NCI-H2227 treated with DMSO at 0.1 percent for 48 hours (cell line): Measurements from ENCODE around the gene MARCKSL1.
"Not testable (repeated sequence)": the region's sequence is repeated elsewhere in the genome, so short reads cannot be mapped to it uniquely, and the experiment has no call there.

Source experiments
- DNase-seq: peaks from one replicate; lab custom pipeline; 2025; lab: John Stamatoyannopoulos, UW

Gene MARCKSL1

GRCh38 chr1:32335790-32336590 lies at the start of gene MARCKSL1:
Gene MARCKSL1, minus strand, starts transcription at chr1:32336233. Its CDS starts 200 bp downstream, at chr1:32336033.
- peak; percentile 78 for DNase-seq

- DNase-seq, result no peak
These were observed 44.0 kb upstream of the MARCKSL1 start for GRCh38 chr1:32380057-32380456.

- DNase-seq, result no peak
These were observed 41.6 kb upstream of the MARCKSL1 start for GRCh38 chr1:32377541-32378220.

- no peak for DNase-seq
These were observed 40.2 kb upstream of the MARCKSL1 start for GRCh38 chr1:32376199-32376598.

GRCh38 chr1:32373996-32374592 lies 38.1 kb upstream of the MARCKSL1 start:
- DNase-seq, result no peak

GRCh38 chr1:32372149-32372756 lies 36.2 kb upstream of the MARCKSL1 start:
- DNase-seq, result no peak

GRCh38 chr1:32367912-32368635 lies 32.0 kb upstream of the MARCKSL1 start:
- DNase-seq, result no peak

- no peak for DNase-seq
These were observed 29.4 kb upstream of the MARCKSL1 start for GRCh38 chr1:32365445-32365844.

- DNase-seq, result no peak
These were observed 28.8 kb upstream of the MARCKSL1 start for GRCh38 chr1:32364836-32365235.

GRCh38 chr1:32363713-32364112 lies 27.7 kb upstream of the MARCKSL1 start:
- DNase-seq, result no peak

- DNase-seq, result no peak
These were observed 26.7 kb upstream of the MARCKSL1 start, which contains the start of the genes FAM229A and TSSK3 for GRCh38 chr1:32362474-32363313. Gene FAM229A, minus strand, starts transcription at chr1:32362485. Its CDS starts 394 bp downstream, at chr1:32362091. Gene TSSK3, plus strand, starts transcription at chr1:32362539. Its CDS starts 163 bp downstream, at chr1:32362702.

- no peak for DNase-seq
These were observed 25.8 kb upstream of the MARCKSL1 start for GRCh38 chr1:32361674-32362473.

- no peak for DNase-seq
These were observed 25.3 kb upstream of the MARCKSL1 start for GRCh38 chr1:32361308-32361673.

- DNase-seq, result no peak
These were observed 22.4 kb upstream of the MARCKSL1 start for GRCh38 chr1:32358435-32358834.

- no peak for DNase-seq
These were observed 21.6 kb upstream of the MARCKSL1 start for GRCh38 chr1:32357614-32358013.

- DNase-seq, result no peak
These were observed 20.4 kb upstream of the MARCKSL1 start for GRCh38 chr1:32356478-32356877.

- DNase-seq, result not testable (repeated sequence)
These were observed 19.7 kb upstream of the MARCKSL1 start for GRCh38 chr1:32355778-32356177.

GRCh38 chr1:32353886-32354570 lies 18.0 kb upstream of the MARCKSL1 start:
- DNase-seq, result no peak

GRCh38 chr1:32353431-32353830 lies 17.4 kb upstream of the MARCKSL1 start:
- no peak for DNase-seq
